NAMALWA (cell line): ENCODE data around the gene CDH3.

Experiments
- DNase-seq: peaks from one replicate; pipeline ENCODE4 v3.0.0-alpha.2; 2015; ENCODE audit warnings: low spot score

Gene CDH3

DNA sequence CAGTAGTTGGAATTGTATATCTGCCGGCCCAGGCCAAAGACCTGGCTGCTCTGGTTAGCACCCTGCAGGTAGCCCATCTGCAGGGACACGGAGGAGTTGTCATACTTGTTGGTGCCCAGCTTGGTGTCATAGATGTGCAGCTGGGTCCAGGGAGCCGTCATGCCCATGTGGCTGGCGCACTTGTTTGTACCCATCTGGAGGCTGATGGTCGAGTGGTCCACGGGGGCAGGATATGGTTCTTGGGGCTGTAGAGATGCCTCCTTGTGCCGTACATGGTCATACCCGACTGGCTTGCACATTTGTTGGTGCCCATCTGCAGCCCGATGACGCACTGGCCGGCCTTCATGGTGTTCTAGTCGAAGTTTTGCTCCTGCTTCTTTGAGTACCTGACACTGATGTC, 6.0 kb downstream of the CDH3 start:
- no peak for DNase-seq

DNA sequence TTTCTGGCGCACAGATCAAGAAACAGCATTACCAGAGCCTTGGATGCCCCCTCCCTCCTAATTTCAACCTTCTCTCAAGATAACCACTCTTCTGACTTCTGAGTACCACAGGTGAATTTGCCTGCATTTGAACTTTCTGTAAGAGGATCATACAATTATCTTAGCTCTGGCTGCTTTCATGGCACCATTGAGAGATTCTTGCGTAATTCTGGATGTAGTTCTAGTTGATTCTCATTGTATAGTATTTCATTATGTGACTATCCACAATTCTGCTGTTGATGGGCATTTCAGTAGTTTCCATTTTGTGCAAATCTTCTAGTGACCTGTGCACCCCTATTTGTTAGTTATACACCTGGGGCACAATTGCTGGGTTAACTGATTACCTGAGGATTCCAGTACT, 7.5 kb downstream of the CDH3 start:
- no peak for DNase-seq

DNA sequence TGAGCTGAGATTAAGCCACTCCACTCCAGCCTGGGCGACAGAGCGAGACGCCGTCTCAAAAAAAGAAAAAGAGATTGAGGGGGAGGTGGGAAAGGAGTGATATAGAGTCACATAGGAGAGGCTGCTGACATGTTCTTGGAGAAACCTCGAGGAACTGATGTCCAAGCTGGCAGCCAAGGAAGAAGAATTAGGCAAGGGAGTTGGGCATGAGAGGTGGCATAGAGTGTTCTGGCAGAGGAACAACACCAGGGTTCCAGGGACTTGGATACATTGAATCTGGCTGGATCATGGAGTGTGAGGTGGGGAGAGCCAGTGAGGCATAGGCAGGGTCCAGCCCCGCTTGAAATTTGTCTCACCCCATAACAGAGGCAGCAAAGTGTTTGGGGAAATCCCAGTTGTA, 10.7 kb downstream of the CDH3 start:
- no peak for DNase-seq

DNA sequence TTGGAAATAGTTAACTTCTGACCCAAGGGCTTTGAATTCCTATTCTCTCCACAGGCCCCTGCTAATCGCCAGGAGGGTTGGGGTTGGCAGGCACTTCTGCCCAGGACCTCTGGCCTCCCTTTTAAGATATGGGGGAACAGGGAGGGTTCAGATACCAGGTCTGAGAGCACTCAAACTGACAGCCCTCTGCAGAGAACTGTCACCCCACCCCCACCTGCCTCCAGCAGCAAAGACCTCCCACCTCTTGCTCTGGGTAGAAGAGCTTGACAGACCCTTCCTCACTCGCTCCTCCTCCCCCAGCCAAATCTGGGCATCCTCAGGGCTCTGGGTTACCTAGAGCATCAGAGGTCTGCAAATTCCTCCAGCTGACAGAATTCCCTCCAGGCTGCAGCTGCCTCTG, 11.6 kb downstream of the CDH3 start:
- DNase-seq, result no peak

DNA sequence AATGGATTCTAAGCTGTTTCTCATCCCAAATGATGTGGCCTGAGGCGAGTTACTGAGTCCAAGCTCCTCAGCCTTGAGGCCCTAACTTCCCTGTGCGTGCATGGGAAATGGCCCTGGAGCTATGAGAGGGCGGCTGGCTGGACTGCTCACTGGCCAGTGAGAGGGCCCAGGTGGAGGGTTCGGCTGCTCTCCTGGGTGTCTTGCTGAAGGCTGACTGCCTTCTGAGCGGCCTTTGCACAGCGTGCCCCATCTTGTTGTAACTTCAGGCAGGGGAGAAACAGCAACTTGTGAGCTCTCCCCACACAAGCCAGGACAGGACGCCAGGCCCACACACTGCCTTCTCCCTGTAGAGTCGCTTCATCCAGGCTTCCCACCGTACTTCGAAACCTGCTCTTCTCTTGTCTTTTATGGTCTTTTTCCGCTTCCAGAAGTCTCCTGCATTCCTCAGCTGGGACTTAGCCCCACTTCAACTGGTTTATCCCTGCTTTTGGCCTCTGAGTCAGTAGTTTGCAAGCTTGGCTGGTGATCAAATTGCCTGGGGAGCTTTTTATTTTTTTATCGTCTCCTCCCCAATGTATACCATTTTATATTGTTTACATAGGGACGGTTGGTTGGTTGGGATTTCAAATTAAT, 13.3 kb downstream of the CDH3 start:
- DNase-seq, result no peak

DNA sequence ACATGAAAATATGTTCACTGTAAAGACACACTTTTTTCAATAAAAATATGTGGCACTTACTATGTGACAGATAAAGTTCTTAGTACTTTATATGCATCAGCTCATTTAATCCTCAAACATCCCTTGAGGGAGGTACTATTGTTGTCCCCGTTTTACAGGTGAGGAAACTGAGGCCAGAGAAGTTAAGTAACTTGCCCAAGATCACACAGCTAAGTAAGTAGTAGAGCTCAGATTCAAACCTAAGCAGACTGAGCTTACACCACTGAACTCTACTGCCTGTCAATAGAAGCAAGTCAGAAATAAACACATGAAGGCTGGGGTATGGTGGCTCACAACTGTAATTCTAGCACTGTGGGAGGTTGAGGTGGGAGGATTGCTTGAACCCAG, 13.9 kb downstream of the CDH3 start:
- no peak for DNase-seq

DNA sequence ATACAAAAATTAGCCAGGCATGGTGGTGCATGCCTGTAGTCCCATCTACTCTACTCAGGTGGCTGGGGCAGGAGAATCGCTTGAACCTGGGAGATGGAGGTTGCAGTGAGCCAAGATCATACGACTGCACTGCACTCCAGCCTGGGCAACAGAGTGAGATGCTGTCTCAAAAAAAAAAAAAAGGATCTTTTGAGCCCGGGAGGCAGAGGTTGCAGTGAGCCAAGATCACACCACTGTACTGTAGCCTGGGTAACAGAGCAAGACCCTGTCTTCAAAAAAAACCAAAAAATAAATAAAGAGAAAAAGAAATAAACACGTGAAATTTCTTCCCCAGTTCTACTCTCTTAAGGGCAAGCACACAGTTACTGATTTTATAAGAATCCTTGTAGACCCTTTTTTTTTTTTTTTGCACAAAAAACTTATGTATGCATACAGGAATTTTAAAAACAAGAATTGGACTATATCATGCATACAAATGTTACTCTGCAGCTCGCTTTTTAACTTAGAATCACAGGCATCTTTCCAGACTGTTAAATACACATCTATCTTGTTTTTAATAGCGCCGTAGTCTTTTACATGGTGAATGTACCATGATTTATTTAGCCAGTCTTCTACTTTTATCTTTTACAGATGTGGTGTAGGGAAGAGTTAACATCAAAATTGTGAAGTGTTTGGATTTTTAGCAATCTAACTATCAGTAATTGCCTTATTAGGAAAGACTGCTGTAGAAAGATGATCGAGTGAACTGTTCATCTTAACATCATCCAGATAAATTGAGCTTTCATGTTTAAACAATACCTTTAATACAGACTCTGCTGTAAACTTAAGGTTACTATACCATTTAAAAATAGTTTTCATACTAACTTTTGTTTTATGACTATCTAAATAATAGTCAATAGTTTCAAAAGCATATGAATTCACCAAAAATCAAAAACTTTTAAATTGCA, 14.6 kb downstream of the CDH3 start:
- DNase-seq, result no peak

DNA sequence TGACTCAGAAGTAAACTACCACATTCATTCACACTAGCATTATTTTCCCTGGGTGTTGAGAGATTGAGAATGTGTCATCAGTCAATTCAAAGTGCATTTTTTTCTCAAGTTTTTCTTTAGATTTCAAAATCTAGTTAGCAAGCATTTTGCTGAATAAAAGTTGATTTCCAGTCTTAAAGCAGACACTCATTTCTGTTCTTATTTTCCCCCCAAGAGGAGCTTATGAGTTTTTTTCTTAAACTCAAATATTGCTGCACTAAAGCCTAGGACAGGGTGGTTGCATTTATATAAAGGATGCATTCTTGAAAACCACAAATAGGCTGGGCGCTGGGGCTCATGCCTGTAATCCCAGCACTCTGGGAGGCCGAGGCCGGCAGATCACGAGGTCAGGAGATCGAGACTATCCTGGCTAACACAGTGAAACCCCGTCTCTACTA, 15.3 kb downstream of the CDH3 start:
- DNase-seq, result no peak

DNA sequence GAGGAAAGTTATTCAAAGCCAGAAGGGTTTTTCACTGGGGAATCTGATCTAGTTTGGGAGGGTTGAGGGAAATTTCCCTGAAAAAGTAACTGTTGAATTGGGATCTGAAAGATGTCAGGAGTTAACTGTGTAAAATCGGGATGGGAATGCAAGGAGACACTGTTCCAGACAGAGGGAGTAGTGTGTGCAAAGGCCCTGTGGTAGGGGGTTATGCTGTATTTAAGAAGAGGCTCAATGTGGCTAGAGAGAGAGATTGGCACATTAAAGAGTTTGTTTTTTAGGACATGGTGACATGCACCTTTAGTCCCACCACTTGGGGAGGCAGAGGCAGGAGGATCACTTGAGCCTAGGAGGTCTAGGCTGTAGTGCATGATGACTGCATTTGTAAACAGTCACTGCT, 16.9 kb downstream of the CDH3 start:
- DNase-seq, result no peak

DNA sequence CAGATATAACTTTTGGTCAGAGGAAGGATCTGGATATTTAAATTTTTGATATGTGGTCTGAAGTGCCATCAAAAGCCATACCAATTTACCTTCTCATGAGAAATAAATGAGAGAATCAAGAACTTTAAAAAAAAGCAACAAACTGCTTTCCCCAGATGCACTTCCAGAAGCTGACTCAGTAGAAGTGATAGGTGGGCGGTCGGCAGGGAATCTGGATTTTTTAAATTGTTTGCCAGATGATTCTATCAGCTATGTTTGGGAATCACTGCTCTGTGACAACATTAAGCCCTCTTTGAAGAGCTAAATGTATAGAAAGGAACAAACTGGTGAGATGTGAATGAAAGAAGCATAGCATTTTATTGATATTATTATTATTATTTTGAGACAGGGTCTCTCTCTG, 19.2 kb downstream of the CDH3 start:
- DNase-seq, result no peak

DNA sequence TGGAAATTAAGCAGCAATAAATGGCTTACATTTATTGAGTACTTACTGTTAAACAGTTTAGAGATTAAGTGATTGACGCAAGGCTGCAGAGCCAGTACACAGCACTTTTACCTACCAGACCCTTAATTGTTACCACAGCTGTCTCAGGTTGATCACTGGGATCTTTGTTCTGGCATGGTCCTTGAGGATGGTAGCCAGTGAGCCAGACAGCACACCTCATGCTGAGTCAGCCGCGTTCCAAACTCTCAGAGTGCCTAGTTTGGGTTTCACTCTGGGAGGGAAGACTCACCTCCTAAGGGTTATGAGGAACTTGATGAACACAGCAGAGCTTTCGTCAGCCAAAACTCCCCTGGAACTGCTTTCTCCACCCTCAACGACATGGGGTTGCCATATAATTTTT, 20.4 kb downstream of the CDH3 start:
- DNase-seq, result no peak

DNA sequence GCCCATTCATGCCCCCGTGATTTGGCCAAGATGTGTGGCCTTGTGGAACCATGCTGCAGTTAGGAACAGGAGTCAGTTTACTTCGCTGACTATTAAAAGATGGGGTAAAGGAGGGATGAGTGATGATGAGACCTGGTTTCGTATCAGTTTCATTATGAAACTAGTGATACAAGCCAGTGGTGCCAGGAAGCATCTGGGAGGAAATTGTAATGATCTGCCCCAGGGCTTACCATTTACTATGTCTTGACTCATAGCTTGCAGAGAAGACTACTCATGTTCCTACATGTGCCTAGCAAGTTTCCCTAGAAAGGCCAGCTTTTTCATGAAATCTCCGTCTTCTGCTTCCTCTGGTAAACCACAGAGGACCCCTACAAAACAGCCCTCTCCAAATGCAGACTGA, 23.2 kb downstream of the CDH3 start:
- no peak for DNase-seq

DNA sequence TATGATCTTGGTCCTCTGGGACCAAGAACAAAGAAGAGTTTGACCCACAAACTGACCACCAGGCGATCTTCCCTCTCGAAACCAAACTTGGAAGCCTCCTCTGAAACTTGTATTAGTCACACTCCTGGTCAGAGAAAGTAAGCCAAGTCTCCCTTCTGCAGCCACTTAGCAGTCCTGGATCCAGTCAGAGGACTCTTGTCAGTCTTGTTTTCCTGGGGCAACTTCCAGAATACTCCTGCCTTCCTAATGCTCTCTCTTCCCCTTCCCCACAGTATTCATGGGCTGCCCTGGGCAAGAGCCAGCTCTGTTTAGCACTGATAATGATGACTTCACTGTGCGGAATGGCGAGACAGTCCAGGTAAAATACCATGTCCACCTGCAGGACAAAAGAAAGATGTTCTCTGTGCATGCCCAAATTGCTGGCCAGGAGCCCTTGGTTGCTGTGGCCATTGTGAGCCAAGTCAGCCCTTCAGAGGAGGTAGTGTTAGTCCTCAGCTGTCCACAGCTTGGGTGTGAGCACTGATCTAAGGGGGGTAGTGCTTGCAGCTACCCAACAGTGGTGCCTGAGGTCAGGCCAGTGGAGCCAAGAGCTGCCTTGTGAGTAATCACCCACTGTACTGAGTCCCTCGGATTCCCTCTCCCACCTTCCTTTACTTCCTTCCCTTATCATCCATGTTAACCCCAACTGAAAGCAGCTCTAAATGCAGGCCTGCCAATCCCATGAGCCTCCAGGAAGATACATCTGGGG, 31.2 kb downstream of the CDH3 start:
- DNase-seq, result no peak

DNA sequence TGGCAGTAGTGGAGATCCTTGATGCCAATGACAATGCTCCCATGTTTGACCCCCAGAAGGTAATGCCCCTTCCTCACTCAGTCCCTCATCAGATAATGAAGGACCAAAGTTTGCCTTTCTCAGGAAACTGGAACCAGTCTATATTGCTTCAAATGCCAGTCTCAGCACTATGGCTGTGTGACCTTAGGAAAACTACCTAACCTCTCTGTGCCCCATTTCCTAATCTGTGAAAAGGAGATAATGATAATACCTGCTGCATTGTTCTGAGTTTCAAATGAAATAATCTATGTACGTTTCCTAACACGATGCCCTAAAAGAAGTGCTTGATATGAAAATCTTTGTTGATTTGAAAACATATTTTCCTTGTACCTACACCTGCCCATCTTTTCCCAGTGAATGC, 35.9 kb downstream of the CDH3 start:
- DNase-seq, result no peak

DNA sequence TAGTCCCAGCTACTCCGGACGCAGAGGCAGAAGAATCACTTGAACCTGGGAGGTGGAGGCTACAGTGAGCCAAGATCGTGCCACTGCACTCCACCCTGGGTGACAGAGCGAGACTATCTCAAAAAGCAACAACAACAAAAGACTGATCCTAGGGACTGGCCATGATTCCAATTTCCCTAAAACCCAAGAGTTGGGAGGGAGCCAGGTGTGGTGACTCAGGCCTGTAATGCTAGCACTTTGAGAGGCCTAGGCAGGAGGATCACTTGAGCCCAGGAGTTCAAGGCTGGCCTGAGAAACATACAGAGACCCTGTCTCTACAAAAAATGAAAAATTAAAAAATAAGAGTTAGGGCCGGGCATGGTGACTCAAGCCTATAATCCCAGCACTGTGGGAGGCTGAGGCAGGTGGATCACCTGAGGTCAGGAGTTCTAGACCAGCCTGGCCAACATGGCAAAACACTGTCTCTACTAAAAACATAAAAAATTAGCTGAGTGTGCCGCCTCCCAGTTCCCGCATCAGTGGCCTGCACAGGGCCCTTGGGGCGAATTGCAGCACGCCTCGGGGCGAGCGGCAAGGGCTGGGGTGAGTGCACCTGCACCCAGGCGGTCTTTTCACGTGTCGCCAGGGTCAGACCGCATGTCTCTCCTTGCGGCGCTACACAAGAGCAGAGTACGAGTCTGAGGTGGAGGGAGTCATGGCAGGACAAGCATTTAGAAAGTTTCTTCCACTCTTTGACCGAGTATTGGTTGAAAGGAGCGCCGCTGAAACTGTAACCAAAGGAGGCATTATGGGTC, 40.8 kb downstream of the CDH3 start:
- DNase-seq, result no peak

DNA sequence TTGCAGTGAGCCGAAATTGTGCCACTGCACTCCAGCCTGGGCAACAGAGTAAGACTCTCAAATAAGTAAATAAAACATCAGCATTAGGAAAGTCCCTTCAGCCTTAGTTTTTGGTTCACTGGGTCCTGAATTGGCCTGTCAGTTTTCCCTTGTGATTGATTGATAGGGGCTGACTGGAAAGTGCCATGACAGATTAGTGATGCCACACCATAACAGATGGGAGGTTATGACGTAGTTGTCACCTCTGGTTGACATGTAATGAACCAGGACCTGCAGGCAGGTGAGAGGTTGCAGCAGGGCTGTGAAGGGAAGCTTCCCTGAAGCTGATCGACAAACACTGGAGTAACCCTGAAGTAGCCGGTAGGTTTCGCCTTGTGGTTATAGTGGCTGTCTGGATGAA, 41.8 kb downstream of the CDH3 start:
- DNase-seq, result no peak

DNA sequence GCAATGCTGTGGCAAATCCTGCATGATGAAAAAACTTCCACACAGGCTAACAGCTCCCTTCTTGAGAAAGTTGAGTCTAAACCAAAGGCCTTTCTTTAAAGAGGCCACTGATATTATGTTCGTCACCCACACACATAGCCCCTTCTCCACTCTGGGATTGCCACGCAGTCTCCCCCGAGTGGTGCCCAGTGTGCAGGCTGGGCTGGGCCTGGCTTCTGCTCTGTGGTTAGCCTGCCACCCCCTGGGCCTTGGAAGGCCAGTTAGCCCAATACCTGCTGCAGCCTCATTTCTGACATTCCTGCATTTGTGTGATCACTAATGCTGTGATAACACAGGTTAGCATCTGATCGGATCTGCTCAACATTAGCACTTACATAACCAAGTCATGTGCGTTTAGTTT, 44.8 kb downstream of the CDH3 start:
- no peak for DNase-seq

DNA sequence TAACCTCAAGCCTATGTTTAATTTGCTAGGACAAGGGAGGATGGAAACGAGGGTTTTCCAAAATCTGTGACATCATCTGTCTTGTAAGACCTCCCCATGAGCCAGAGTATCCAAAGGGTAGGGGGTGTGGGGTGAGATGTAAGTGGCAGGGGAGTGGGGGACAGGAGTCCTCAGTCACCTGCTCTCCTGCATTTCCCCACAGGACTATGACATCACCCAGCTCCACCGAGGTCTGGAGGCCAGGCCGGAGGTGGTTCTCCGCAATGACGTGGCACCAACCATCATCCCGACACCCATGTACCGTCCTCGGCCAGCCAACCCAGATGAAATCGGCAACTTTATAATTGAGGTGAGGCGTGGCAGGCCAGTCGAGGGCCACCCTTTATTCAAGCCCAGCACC, 50.5 kb downstream of the CDH3 start:
- no peak for DNase-seq

DNA sequence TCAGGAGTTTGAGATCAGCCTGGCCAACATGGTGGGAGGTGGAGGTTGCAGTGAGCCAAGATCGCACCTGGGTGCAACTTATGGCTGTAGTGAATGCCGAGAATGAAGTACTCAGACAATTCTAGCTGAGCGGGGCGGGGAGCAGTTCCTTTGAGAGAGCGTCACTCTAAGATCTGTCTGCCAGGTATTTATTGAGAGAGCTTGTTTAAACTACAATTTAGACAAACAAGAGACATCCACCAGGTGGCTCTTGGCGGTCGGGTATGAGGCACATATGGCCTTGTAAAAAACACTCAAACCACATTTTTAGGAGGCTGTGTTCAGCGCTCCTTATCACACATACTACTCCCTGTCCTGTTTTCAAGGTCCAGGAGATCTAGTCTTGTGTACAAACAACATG, 51.4 kb downstream of the CDH3 start:
- no peak for DNase-seq

DNA sequence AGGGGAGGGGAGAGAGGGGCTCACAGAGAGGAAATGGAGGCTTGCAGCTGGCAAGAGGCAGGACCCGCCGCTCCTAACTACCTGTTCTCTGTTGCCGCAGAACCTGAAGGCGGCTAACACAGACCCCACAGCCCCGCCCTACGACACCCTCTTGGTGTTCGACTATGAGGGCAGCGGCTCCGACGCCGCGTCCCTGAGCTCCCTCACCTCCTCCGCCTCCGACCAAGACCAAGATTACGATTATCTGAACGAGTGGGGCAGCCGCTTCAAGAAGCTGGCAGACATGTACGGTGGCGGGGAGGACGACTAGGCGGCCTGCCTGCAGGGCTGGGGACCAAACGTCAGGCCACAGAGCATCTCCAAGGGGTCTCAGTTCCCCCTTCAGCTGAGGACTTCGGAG, 53.0 kb downstream of the CDH3 start:
- no peak for DNase-seq

DNA sequence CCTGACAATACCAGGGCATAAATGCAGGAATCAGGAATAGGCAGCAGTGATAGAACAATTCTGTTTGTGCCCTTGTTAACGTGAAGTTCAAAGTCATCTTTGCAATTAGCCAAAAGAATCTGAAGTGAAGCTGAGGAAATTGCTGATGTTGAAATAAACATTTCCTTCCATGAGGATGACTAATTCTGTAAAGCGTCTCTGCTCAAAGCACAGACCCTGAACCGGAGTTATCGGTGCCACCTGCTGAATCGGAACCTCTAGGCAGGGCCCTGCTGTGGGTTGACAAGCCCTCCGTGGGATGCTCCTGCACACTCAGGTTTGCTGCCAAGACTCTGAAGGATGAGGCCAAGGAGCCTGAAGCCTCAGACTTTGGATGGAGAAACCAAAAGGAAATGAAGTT, 55.0 kb downstream of the CDH3 start:
- DNase-seq, result no peak

DNA sequence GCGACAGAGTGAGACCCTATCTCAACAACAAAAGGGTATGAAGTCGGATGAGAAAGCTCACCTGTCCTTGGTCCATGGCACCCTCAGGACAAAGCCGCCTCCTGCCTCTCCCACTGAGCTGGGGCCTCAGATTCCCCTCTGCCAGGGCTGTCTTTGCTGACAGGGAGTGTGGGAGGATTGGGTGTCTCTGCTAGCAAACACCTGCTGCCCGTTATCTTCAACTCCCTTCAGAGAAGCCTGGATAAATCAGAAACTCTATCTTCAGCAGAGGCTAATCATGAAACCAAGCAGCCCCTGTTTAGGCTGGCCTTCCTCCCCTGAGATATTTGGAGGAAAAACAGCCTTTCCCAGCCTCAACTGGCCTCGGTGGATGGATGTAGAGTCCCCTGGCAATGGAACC, 55.7 kb downstream of the CDH3 start:
- no peak for DNase-seq
